Astrocyte of the spinal cord (primary cell): ENCODE results near the gene S100A9.

Source experiments
- DNase-seq: peaks from one replicate; pipeline ENCODE4 v3.0.0; 2011; ENCODE audit warnings: low read depth, low spot score
- H3K4me3 ChIP-seq: 2 replicates; pipeline ENCODE4 v1.5.1; 2011; ENCODE audit warnings: low read depth, mild to moderate bottlenecking, low read length, moderate library complexity
- in situ Hi-C: cut with HindIII; loops from 2 replicates; pipeline ENCODE4 v1.10.0; 2017; ENCODE audit warnings: low sequenced_read_pairs
- TF ChIP-seq, protein P1 (sequence below): IDR thresholded peaks from 2 replicates; pipeline ENCODE4 v1.5.1; 2012; ENCODE audit warnings: low read depth, mild to moderate bottlenecking, low read length, inconsistent platforms

S100A9 gene

GRCh38 chr1:153360592-153361479 is 3.2 kb downstream of the S100A9 start:
- TF ChIP-seq, protein P1, sequence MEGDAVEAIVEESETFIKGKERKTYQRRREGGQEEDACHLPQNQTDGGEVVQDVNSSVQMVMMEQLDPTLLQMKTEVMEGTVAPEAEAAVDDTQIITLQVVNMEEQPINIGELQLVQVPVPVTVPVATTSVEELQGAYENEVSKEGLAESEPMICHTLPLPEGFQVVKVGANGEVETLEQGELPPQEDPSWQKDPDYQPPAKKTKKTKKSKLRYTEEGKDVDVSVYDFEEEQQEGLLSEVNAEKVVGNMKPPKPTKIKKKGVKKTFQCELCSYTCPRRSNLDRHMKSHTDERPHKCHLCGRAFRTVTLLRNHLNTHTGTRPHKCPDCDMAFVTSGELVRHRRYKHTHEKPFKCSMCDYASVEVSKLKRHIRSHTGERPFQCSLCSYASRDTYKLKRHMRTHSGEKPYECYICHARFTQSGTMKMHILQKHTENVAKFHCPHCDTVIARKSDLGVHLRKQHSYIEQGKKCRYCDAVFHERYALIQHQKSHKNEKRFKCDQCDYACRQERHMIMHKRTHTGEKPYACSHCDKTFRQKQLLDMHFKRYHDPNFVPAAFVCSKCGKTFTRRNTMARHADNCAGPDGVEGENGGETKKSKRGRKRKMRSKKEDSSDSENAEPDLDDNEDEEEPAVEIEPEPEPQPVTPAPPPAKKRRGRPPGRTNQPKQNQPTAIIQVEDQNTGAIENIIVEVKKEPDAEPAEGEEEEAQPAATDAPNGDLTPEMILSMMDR: no peak
- no peak for DNase-seq
- no peak overlapping the region for H3K4me3 ChIP-seq
- in situ Hi-C loops: no loop called here

DNA sequence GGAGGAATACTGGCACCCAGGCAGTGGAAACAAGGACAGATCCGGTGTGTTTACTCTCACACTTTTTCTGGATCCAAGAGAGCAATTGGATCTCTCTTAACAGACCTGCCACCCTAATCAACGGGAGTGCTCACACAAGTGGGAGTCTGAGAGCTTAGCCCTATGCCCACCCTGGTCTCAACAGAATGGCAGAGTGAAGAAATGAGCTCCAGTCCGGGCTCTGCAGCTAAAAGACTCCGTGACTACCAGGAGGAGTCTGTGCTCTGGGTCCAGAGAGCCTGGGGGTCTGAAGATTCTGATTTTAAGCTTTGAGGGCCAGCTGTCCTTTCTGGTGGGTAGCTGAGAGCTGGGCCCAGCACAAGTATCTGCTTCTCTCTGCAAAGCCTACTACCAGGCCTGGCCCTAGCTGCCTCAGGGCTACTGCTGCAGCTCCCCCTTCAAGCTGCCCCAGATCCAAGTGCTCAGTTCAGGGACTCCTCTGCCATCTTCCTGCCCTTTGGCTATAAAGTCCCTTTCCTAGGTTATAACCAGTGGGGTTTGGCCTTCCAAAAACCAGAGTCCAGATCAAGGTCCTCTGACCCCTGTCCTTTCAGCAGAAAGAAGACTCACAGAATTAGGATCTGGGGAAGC is 3.9 kb downstream of the S100A9 start:
- no peak for DNase-seq
- no peak overlapping the region for H3K4me3 ChIP-seq
- in situ Hi-C loops: no loop called here
- TF ChIP-seq, protein P1: no peak

GRCh38 chr1:153362187-153362775 is 4.6 kb downstream of the S100A9 start:
- H3K4me3 ChIP-seq: no peak overlapping the region
- DNase-seq: no peak
- TF ChIP-seq, protein P1: no peak
- in situ Hi-C loops: no loop called here

DNA sequence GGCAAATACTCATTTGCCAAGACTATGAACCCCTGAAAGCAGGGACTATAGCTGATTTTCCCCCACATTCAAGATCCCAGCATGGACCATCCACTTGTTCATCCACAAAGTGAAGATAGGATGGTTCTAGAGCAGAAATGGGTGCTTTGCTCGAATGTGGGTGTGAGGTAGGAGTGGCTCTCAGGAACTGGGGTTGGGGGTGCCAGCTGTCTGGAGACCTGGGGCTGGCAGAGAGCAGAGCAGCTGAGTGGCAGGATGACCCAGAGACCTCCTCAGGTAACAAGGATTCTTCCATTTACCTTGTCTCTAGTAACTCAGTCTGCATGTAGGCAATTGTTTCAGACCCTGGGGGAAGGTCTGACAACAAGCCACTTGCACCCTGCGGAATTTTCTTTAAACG is 6.0 kb downstream of the S100A9 start:
- TF ChIP-seq, protein P1: no peak
- H3K4me3 ChIP-seq: no peak overlapping the region
- in situ Hi-C loops: no loop called here
- no peak for DNase-seq

DNA sequence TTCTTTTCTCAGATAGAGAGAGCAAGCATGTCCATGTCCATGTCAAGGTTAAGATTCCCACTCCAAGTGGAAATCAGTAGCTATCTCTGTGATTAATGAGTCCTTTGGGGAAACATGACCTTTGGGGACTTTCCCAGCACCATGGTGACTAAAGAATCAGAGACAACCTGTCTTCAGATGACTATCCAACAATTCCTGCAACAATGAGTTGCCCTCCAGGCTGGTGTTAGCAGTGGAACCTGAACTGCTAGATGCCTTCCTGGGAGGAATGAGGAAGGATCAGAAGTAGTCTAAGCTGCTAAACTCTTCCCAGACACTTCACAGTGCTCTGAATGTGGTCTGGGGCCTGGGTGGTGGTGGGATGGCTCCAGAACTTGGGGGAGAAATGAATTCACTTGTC is 6.5 kb downstream of the S100A9 start:
- no peak overlapping the region for H3K4me3 ChIP-seq
- no peak for DNase-seq
- TF ChIP-seq, protein P1: no peak
- in situ Hi-C loops: no loop called here

DNA sequence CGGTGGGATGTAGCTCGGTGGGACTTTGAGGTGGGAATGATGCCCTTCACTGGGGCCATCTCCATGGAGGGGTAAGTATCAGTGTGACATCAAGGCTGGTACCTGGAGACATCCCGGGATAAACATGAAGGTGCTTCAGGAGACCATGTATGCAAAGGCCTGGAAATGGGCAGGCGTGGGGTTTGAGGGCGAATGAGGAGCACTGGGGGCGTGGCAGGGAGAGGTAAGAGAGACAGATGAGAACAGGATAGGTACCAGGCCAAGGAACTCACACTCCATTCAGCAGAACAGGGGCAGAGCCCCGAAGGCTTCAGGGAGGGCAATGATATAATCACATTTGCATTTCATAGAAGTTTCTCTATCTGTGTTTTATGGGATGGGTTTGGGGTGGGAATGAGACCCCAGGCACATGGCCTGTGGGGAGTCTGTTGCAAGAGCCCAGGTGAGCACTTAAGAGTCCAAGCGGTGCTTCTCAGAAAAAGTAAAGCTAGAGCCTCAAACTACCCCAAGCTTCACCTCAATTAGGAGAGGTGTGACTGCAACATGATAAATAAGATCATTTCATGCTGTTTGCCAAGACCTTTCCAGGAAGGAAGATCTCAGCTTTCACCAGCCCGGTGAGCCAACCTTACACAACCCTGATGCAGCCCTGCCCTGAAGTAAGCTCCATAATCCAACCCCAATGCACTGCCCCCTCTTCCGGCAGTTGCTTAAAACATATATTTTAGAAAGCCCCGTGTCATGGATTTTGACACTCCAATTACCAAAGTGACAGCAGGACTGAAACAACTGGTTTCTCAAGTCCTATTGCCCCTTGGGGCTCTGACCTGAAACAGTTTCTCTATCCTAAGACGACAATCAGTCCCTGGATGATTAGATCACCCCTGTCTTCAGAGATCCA is 7.4 kb downstream of the S100A9 start:
- no peak overlapping the region for H3K4me3 ChIP-seq
- TF ChIP-seq, protein P1: no peak

More for the DNA sequence above, 7.4 kb downstream of the S100A9 start:
- DNase-seq: no peak
- in situ Hi-C loops: no loop called here
